ENCODE data around the gene CHCHD10.

DNA sequence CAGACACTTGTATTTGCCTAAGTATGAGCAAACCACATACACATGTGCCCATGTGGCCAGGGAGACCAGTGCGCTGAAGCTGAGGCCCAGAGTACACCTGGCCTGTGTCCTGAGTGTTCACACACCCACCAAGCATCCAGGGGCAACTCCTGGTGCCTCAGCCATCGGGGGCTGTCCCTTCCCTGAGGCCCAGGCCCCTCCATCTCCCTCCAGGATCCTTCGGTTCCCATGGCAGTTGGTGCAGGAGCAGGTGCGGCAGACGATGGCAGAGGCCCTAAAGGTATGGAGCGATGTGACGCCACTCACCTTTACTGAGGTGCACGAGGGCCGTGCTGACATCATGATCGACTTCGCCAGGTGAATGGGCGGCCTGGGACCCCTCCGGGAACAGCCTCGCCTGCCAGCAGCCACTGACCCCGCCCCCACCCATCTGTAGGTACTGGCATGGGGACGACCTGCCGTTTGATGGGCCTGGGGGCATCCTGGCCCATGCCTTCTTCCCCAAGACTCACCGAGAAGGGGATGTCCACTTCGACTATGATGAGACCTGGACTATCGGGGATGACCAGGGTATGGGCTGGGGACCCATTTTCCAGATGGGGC lies 12.5 kb upstream of the CHCHD10 start:
- no peak for TF ChIP-seq CTCF (IDR thresholded peaks at IDR 0.05)
- no peak for TF ChIP-seq ZFX (IDR thresholded peaks at IDR 0.05; ENCODE audit: borderline replicate concordance)

Measured in 22Rv1 (cell line).